ENCODE measurements around the gene KSR2. TPM values are rescaled to one million over a fixed set of nuclear protein-coding genes. Genes with fewer than 3 reads are reported as not detected.

The KSR2 gene
- total RNA-seq, 1 experiment from 2014 or later = 0.02 TPM

- no peak for TF ChIP-seq CTCF (IDR thresholded peaks at IDR 0.05; ENCODE audit: unreplicated experiment)
- Mint-ChIP-seq H3K4me3 (ENCODE audit: unreplicated experiment) (no peak overlapping the region), H3K4me1 (ENCODE audit: insufficient read depth, unreplicated experiment) (no peaks in the 10 kb centered on the region), H3K36me3 (ENCODE audit: insufficient read depth, unreplicated experiment) (no peaks in the 10 kb centered on the region), H3K27me3 (ENCODE audit: insufficient read depth, unreplicated experiment) (no peaks in the 10 kb centered on the region), H3K9me3 (ENCODE audit: unreplicated experiment) (peaks cover 16% of the 10 kb centered on the region), H3K27ac (ENCODE audit: low read depth, unreplicated experiment) (no peak overlapping the region)
- no peak for DNase-seq (ENCODE audit: unreplicated experiment)
- ChIA-PET CTCF (no interaction called here), POLR2A (no interaction called here)
- BruUV-seq (replicated peaks) = no TSS peak
- intact Hi-C loops (cut with micrococcal nuclease) = no loop called here
These were observed 466.6 kb downstream of the KSR2 start for GRCh38 chr12:117502233-117502632.

GRCh38 chr12:117501076-117501869 lies 467.5 kb downstream of the KSR2 start:
- intact Hi-C loops (cut with micrococcal nuclease) = no loop called here
- H3K27ac Mint-ChIP-seq (ENCODE audit: low read depth, unreplicated experiment) = no peak overlapping the region
- POLR2A ChIA-PET = interaction anchor here (1.1 kb wide), 1 partner anchor 29 kb away, joined by 3 read pairs; no protein-coding TSS in a partner anchor

GRCh38 chr12:117499759-117500485 lies 468.9 kb downstream of the KSR2 start:
- H3K4me3 Mint-ChIP-seq (ENCODE audit: unreplicated experiment) = no peak overlapping the region
- H3K27me3 Mint-ChIP-seq (ENCODE audit: insufficient read depth, unreplicated experiment) = no peaks in the 10 kb centered on the region
- ChIA-PET POLR2A (interaction anchor here (0.6 kb wide), 1 partner anchor 85 kb away, joined by 3 read pairs; no protein-coding TSS in a partner anchor), CTCF (no interaction called here)
- no peaks in the 10 kb centered on the region for H3K36me3 Mint-ChIP-seq (ENCODE audit: insufficient read depth, unreplicated experiment)
- DNase-seq (ENCODE audit: unreplicated experiment) = no peak
- H3K9me3 Mint-ChIP-seq (ENCODE audit: unreplicated experiment) = peaks cover 16% of the 10 kb centered on the region
- TF ChIP-seq CTCF (IDR thresholded peaks at IDR 0.05; ENCODE audit: unreplicated experiment) = no peak
- no peaks in the 10 kb centered on the region for H3K4me1 Mint-ChIP-seq (ENCODE audit: insufficient read depth, unreplicated experiment)
- no peak overlapping the region for H3K27ac Mint-ChIP-seq (ENCODE audit: low read depth, unreplicated experiment)
- BruUV-seq (replicated peaks) = no TSS peak
- intact Hi-C loops (cut with micrococcal nuclease) = no loop called here

More at GRCh38 chr12:117501076-117501869, 467.5 kb downstream of the KSR2 start:
- Mint-ChIP-seq H3K27me3 (ENCODE audit: insufficient read depth, unreplicated experiment) (no peaks in the 10 kb centered on the region), H3K36me3 (ENCODE audit: insufficient read depth, unreplicated experiment) (no peaks in the 10 kb centered on the region), H3K4me1 (ENCODE audit: insufficient read depth, unreplicated experiment) (no peaks in the 10 kb centered on the region), H3K4me3 (ENCODE audit: unreplicated experiment) (no peak overlapping the region), H3K9me3 (ENCODE audit: unreplicated experiment) (peaks cover 16% of the 10 kb centered on the region)
- CTCF ChIA-PET = interaction anchor here (0.6 kb wide), 1 partner anchor 22 kb away, joined by 3 read pairs; no protein-coding TSS in a partner anchor
- no peak for TF ChIP-seq CTCF (IDR thresholded peaks at IDR 0.05; ENCODE audit: unreplicated experiment)
- peak; percentile 29 for DNase-seq (ENCODE audit: unreplicated experiment)
- BruUV-seq (replicated peaks) = no TSS peak

- no peak overlapping the region for H3K27ac Mint-ChIP-seq (ENCODE audit: low read depth, unreplicated experiment)
- no peaks in the 10 kb centered on the region for H3K36me3 Mint-ChIP-seq (ENCODE audit: insufficient read depth, unreplicated experiment)
- no peaks in the 10 kb centered on the region for H3K27me3 Mint-ChIP-seq (ENCODE audit: insufficient read depth, unreplicated experiment)
- BruUV-seq (replicated peaks) = no TSS peak
- DNase-seq (ENCODE audit: unreplicated experiment) = no peak
- H3K4me3 Mint-ChIP-seq (ENCODE audit: unreplicated experiment) = no peak overlapping the region
- intact Hi-C loops (cut with micrococcal nuclease) = no loop called here
- H3K4me1 Mint-ChIP-seq (ENCODE audit: insufficient read depth, unreplicated experiment) = no peaks in the 10 kb centered on the region
- POLR2A ChIA-PET = no interaction called here
- peaks cover 16% of the 10 kb centered on the region for H3K9me3 Mint-ChIP-seq (ENCODE audit: unreplicated experiment)
- TF ChIP-seq CTCF (IDR thresholded peaks at IDR 0.05; ENCODE audit: unreplicated experiment) = no peak
- CTCF ChIA-PET = interaction anchor here (0.8 kb wide), 1 partner anchor 13 kb away, joined by 3 read pairs; no protein-coding TSS in a partner anchor
These were observed 469.9 kb downstream of the KSR2 start for GRCh38 chr12:117498880-117499279.

Data from MCF 10A (cell line).